ENCODE data around the gene NPHP4. TPM values are rescaled to one million over a fixed set of nuclear protein-coding genes. Genes with fewer than 3 reads are reported as not detected.

NPHP4 gene
- total RNA-seq, 1 donor from 2014 or later: 12.8 TPM

DNA sequence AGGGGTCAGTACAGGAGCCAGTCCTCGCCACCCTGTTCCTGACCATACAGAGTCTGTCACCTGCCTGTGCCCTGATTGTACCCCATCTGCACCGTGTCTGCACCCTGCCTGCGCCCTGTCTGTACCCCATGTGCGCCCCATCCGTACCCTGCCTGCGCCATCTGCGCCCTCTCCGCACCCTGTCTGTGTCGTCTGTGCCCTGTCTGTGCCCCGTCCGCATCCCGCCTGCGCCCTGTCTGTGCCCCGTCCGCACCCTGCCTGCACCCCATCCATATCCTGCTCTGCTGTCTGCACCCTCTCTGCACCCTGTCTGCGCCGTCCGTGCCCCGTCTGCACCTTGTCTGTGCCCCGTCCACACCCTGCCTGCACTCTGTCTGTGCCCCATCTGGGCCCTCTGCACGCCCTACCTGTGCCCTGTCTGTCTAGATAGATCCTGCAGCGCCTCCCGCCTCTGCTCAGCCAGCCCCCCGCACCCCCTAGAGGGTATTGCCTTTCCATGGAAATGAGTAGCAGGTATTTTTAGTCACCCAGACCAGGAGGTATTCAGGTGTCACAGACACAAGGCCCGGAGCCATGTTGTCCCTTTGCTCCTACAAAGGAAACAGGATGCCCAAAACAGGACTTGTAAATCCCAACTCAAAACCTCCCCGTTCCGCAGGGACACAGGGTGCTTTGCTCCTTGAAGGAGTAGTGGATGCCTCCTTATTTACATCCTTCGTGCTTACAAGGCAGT lies 7.7 kb upstream of the NPHP4 start:
- no peak overlapping the region for H3K4me3 Mint-ChIP-seq (ENCODE audit: unreplicated experiment)
- peaks cover 3% of the 10 kb centered on the region for H3K4me1 Mint-ChIP-seq (ENCODE audit: unreplicated experiment)
- TF ChIP-seq, protein P1, sequence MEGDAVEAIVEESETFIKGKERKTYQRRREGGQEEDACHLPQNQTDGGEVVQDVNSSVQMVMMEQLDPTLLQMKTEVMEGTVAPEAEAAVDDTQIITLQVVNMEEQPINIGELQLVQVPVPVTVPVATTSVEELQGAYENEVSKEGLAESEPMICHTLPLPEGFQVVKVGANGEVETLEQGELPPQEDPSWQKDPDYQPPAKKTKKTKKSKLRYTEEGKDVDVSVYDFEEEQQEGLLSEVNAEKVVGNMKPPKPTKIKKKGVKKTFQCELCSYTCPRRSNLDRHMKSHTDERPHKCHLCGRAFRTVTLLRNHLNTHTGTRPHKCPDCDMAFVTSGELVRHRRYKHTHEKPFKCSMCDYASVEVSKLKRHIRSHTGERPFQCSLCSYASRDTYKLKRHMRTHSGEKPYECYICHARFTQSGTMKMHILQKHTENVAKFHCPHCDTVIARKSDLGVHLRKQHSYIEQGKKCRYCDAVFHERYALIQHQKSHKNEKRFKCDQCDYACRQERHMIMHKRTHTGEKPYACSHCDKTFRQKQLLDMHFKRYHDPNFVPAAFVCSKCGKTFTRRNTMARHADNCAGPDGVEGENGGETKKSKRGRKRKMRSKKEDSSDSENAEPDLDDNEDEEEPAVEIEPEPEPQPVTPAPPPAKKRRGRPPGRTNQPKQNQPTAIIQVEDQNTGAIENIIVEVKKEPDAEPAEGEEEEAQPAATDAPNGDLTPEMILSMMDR (IDR thresholded peaks at IDR 0.05): no peak
- no peaks in the 10 kb centered on the region for H3K27me3 Mint-ChIP-seq (ENCODE audit: unreplicated experiment)
- no peaks in the 10 kb centered on the region for H3K36me3 Mint-ChIP-seq (ENCODE audit: unreplicated experiment)
- H3K9me3 Mint-ChIP-seq (ENCODE audit: unreplicated experiment): no peaks in the 10 kb centered on the region
- no peak for DNase-seq (ENCODE audit: extremely low spot score, unreplicated experiment)
- H3K27ac Mint-ChIP-seq (ENCODE audit: unreplicated experiment): no peak overlapping the region

DNA sequence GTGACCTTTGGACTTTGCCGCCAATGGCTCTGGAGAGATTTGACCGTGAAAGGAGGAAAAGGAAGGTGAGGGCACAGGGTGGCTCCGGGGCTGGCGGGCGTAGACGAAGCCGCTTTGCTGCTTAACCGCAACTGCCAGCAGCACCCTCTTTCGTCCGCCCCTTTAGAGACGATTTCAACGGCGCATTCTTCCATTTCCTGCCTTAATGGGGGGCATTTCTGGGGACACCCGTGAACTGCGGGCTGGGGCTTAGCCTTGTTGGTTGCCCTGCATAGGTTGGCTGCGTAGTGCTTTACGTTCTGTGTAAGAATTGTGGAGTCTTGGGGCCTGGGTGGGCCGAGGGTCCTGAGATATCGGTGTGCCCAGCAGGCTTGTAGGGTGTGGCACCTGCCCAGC lies 6.7 kb upstream of the NPHP4 start:
- Mint-ChIP-seq H3K4me3 (ENCODE audit: unreplicated experiment) (no peak overlapping the region), H3K27ac (ENCODE audit: unreplicated experiment) (no peak overlapping the region), H3K4me1 (ENCODE audit: unreplicated experiment) (peaks cover 4% of the 10 kb centered on the region), H3K9me3 (ENCODE audit: unreplicated experiment) (no peaks in the 10 kb centered on the region), H3K36me3 (ENCODE audit: unreplicated experiment) (no peaks in the 10 kb centered on the region), H3K27me3 (ENCODE audit: unreplicated experiment) (no peaks in the 10 kb centered on the region)
- TF ChIP-seq, protein P1 (IDR thresholded peaks at IDR 0.05): no peak
- no peak for DNase-seq (ENCODE audit: extremely low spot score, unreplicated experiment)

DNA sequence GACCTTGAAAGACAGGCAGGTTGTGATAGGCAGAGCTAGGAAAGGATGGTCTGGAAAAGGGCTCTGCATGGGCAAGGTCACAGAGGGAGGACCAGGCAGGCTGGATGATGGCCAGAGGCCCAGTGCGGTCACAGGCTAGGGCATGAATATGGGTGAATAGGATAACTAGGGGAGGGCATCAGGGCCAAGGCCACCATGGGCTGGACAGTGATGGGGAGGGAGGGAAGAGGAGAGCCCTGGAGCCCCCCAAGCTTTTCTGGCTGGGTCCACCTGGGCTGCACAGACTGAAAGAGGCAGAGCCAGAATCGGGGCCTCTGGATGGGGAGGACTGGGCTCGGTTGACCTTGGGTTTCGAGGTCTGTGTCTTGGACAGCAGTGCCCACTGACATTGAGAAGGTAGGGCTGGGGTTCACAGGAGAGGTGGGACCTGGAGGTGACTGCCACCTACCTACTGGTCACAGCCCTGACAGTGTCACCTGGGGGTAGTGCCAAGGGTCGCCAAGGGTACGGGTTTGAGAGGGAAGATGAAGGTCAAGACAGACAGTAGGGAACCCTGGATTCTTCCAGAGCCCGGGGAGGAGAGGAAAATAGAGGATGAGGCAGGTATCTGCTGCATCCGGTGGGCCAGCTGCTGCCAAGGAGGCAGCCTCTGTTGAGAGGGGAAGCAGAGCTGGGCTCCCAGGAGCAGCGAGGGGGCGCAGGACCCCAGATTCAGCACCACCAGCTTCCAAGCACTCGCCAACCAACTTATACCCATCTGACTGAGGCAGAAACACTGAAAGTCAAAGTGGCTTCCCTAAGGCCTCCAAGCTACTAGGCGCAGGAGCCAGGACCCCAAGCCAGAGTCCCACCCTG lies 6.1 kb upstream of the NPHP4 start:
- H3K36me3 Mint-ChIP-seq (ENCODE audit: unreplicated experiment): no peaks in the 10 kb centered on the region
- TF ChIP-seq, protein P1 (IDR thresholded peaks at IDR 0.05): no peak
- no peak for DNase-seq (ENCODE audit: extremely low spot score, unreplicated experiment)
- H3K27ac Mint-ChIP-seq (ENCODE audit: unreplicated experiment): no peak overlapping the region
- no peaks in the 10 kb centered on the region for H3K9me3 Mint-ChIP-seq (ENCODE audit: unreplicated experiment)
- H3K4me3 Mint-ChIP-seq (ENCODE audit: unreplicated experiment): no peak overlapping the region
- no peaks in the 10 kb centered on the region for H3K27me3 Mint-ChIP-seq (ENCODE audit: unreplicated experiment)
- peaks cover 7% of the 10 kb centered on the region for H3K4me1 Mint-ChIP-seq (ENCODE audit: unreplicated experiment)

DNA sequence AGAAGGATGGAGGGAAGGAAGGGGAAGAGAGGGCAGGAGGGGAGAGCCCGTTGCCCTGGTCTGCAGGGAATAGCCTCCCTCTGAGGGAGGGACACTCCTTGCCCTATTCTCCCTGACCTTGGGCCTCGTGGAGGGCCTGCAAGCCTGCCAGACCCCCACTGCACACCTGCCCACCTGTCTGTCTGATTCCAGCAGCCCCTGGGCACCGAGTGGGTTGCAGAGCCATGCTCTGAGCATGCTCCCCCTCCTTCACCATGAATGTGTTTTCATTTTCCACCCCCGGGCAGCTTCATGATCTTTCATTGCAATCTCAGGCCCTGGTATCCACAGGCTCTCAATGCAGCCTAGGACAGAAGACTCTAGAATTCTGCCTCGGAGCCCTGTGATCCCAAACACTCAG lies 5.1 kb upstream of the NPHP4 start:
- no peak overlapping the region for H3K27ac Mint-ChIP-seq (ENCODE audit: unreplicated experiment)
- no peak overlapping the region for H3K4me3 Mint-ChIP-seq (ENCODE audit: unreplicated experiment)
- no peaks in the 10 kb centered on the region for H3K9me3 Mint-ChIP-seq (ENCODE audit: unreplicated experiment)

More for the DNA sequence above, 5.1 kb upstream of the NPHP4 start:
- DNase-seq (ENCODE audit: extremely low spot score, unreplicated experiment): no peak
- Mint-ChIP-seq H3K4me1 (ENCODE audit: unreplicated experiment) (peaks cover 11% of the 10 kb centered on the region), H3K36me3 (ENCODE audit: unreplicated experiment) (no peaks in the 10 kb centered on the region), H3K27me3 (ENCODE audit: unreplicated experiment) (no peaks in the 10 kb centered on the region)
- TF ChIP-seq, protein P1 (IDR thresholded peaks at IDR 0.05): no peak
